HG02623 (cell line): Measurements from ENCODE around the gene SHLD1.

Source experiments
- ATAC-seq: cut with Tn5 transposase; IDR thresholded peaks from one replicate; pipeline ENCODE4 v1.9.1; 2021; ENCODE audit warnings: moderate library complexity; ENCODE audit not compliant: unreplicated experiment

SHLD1 gene

GRCh38 chr20:5845681-5846615 lies 95.7 kb downstream of the SHLD1 start:
- no peak for ATAC-seq

GRCh38 chr20:5848711-5849505 lies 98.7 kb downstream of the SHLD1 start:
- ATAC-seq = no peak

- no peak for ATAC-seq
Observed at GRCh38 chr20:5855939-5856338, 105.7 kb downstream of the SHLD1 start.

- no peak for ATAC-seq
Observed at GRCh38 chr20:5859608-5860007, 109.4 kb downstream of the SHLD1 start.

GRCh38 chr20:5862703-5863039 lies 112.5 kb downstream of the SHLD1 start:
- no peak for ATAC-seq

- ATAC-seq = no peak
Observed at GRCh38 chr20:5863040-5863833, 113.0 kb downstream of the SHLD1 start.

- ATAC-seq = no peak
Observed at GRCh38 chr20:5864428-5864827, 114.2 kb downstream of the SHLD1 start.

GRCh38 chr20:5864873-5865587 lies 114.8 kb downstream of the SHLD1 start:
- no peak for ATAC-seq

GRCh38 chr20:5865604-5866003 lies 115.4 kb downstream of the SHLD1 start:
- no peak for ATAC-seq

- ATAC-seq = no peak
Observed at GRCh38 chr20:5870568-5870981, 120.4 kb downstream of the SHLD1 start.

GRCh38 chr20:5871459-5872410 lies 121.5 kb downstream of the SHLD1 start:
- ATAC-seq = no peak

GRCh38 chr20:5877128-5877527 lies 126.9 kb downstream of the SHLD1 start:
- no peak for ATAC-seq

- ATAC-seq = no peak
Observed at GRCh38 chr20:5880326-5880725, 130.1 kb downstream of the SHLD1 start.

- no peak for ATAC-seq
Observed at GRCh38 chr20:5881703-5882102, 131.5 kb downstream of the SHLD1 start.

GRCh38 chr20:5882166-5882565 lies 132.0 kb downstream of the SHLD1 start:
- no peak for ATAC-seq

GRCh38 chr20:5884465-5885335 lies 134.5 kb downstream of the SHLD1 start:
- ATAC-seq = no peak

GRCh38 chr20:5885866-5886265 lies 135.7 kb downstream of the SHLD1 start:
- ATAC-seq = no peak

- ATAC-seq = no peak
Observed at GRCh38 chr20:5886788-5887187, 136.6 kb downstream of the SHLD1 start.

- no peak for ATAC-seq
Observed at GRCh38 chr20:5887386-5887785, 137.2 kb downstream of the SHLD1 start.
